ENCODE data around the gene GULP1.

The GULP1 gene

GRCh38 chr2:188518381-188518780, 226.7 kb downstream of the GULP1 start:
- TF ChIP-seq CTCF (conservative IDR thresholded peaks at IDR 0.05): no peak
- no peak overlapping the region for H3K27ac ChIP-seq

GRCh38 chr2:188519136-188519535, 227.5 kb downstream of the GULP1 start:
- no peak for TF ChIP-seq CTCF (conservative IDR thresholded peaks at IDR 0.05)
- no peak overlapping the region for H3K27ac ChIP-seq

GRCh38 chr2:188522517-188522916, 230.8 kb downstream of the GULP1 start:
- H3K27ac ChIP-seq: peak overlapping the region; percentile 53
- TF ChIP-seq CTCF (conservative IDR thresholded peaks at IDR 0.05): no peak

GRCh38 chr2:188523919-188524318, 232.2 kb downstream of the GULP1 start:
- TF ChIP-seq CTCF (conservative IDR thresholded peaks at IDR 0.05): no peak

GRCh38 chr2:188524519-188525113, 232.9 kb downstream of the GULP1 start:
- TF ChIP-seq CTCF (conservative IDR thresholded peaks at IDR 0.05): peak; percentile 83
- peak overlapping the region; percentile 53 for H3K27ac ChIP-seq

More at GRCh38 chr2:188523919-188524318, 232.2 kb downstream of the GULP1 start:
- peak overlapping the region; percentile 53 for H3K27ac ChIP-seq

- no peak for TF ChIP-seq CTCF (conservative IDR thresholded peaks at IDR 0.05)
- H3K27ac ChIP-seq: no peak overlapping the region
These were observed 235.0 kb downstream of the GULP1 start for GRCh38 chr2:188526701-188527100.

GRCh38 chr2:188527141-188527540, 235.5 kb downstream of the GULP1 start:
- H3K27ac ChIP-seq: no peak overlapping the region
- TF ChIP-seq CTCF (conservative IDR thresholded peaks at IDR 0.05): no peak
